HL-60 (cell line): Measurements from ENCODE around the gene DLG5.

Experiments used
- CTCF ChIP-seq: IDR thresholded peaks from one replicate; pipeline ENCODE4 v1.5.1; 2011; ENCODE audit warnings: low read length, control low read depth, inconsistent platforms; ENCODE audit not compliant: insufficient read depth
- GABPA ChIP-seq: IDR thresholded peaks from 2 replicates; pipeline ENCODE4 v1.6.1; 2012; ENCODE audit warnings: low read depth
- POLR2AphosphoS5 ChIP-seq: IDR thresholded peaks from 2 replicates; pipeline ENCODE4 v1.6.1; 2012; ENCODE audit warnings: low read depth
- REST ChIP-seq: IDR thresholded peaks from 2 replicates; pipeline ENCODE4 v1.6.1; 2012; ENCODE audit warnings: low read depth; ENCODE audit not compliant: insufficient replicate concordance

DNA sequence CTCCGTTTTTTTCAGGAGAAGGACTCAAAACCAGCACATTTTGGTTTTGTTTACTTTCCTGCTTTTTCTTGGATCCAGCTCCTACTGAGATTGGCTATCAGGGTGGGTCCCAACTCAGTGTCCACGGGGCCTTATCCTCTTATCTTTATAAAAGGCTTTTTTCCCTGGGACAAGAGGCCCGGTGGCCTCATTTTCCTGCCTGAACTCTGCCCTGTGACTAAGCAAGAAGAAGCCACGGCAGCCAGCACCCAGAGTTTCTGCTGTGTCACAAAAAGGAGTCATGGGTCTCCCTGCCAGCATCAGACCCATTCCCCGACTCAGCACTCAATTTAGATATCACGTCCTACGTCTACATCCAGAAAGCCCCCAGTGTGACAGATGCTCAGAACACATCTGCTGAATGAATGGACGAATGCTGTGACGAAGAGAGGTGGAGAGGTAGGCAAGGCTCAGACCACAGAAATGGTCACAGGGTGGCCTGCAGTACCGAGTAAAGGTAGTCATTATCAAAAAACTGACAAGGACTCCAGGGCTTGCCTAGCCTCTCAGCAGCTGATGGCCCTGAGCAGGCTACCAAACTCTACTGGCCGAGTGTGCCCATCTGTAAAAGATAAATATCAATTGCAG lies 16.7 kb downstream of the DLG5 start:
- TF ChIP-seq CTCF (no peak), POLR2AphosphoS5 (no peak), REST (no peak), GABPA (no peak)
